ENCODE measurements around the gene ABR.

The ABR gene

DNA sequence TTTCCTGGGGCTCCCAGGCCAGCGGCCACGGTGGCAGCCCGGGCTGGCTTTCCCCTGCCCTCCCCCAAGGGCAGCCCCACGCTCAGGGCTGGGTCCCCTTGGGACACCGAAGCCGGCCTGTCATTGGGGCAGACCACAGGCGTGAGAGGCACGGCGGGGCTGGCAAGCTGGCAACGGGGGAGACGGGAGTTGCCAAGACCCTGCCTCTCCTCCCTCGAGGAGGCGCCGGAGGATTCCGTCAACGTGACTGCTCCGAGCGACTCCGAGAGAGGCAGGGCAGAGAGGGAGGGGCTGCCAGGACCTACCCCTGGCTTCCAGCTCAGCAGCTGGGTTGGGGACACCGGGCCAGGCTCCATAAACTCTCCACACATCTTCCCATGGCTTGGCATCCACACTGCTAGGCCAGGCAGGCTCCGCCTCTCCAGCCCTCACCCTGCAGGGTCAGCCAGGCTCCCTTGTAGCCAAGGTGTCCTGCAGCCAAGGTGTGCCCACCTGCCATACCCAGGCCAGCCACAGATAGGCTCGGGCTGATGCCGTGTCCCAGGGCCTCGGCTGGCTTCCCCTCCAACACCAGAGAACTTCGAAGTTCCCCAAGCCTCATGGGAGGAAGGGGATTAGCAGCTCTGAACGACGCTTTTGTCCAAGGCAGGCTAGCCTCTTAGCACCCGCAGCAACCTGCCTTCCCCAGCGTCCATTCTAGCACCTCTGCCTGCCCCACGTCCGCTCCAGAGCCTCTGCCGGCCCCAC, 157.3 kb downstream of the ABR start:
- no peak for DNase-seq

- no peak for DNase-seq
Measured at GRCh38 chr17:1021147-1021546, 158.6 kb downstream of the ABR start.

DNA sequence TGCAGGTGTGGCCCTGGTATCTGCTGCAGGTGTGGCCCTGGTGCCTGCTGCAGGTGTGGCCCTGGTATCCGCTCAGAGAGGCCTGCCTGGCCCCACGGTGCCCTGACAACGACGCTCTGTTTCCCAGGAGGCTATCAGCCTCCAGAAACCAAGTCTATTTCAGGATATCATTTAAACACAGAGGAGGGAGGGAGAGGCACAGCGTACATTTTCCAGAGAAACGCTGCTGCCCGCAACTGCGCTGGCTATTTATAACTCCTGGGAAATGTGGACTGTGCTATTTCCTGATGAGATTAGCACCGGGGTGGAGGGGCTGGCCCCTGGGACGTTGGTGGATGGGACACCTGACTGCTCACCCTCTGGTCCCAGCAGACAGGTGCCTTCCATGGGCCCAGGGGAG, 160.3 kb downstream of the ABR start:
- no peak for DNase-seq

DNA sequence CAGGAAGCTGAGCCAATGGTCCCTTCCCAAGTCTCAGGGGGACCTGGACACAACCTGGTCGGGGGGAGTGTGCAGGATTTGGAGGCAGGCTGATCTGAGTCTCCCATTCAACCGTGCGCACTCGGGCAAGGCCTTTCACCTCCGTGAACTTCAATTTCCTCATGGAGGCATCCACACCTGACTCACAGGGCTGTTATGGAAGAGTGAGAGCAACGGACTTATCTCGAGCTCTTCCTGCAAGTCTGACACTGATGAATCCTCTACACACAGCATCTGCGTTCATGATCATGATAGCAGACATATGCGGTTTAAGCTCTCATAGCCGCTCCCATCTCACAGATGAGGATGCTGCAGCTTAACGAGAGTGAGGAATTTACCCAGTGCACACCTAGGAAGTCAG, 161.2 kb downstream of the ABR start:
- no peak for DNase-seq

DNA sequence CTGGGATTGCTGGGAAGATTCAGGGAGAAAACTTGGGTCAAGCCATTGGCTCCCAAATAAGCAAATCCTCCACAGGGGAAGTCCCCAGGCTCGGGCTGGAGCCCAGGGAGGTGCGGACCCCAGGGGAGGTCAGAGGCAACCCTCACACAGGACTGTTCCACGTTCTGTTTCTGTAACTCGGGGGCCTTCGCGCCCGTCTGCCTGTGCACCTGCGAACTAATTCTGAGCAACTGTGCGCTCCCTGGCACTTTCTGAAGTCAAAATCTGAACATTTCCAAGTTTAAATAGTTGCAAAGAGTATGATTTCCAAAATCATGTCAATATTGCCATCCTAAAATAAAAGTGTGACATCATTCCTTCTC, 166.1 kb downstream of the ABR start:
- no peak for DNase-seq

- no peak for DNase-seq
Measured at GRCh38 chr17:1012823-1013728, 166.7 kb downstream of the ABR start.

GRCh38 chr17:1011760-1012735, 167.7 kb downstream of the ABR start:
- no peak for DNase-seq

DNA sequence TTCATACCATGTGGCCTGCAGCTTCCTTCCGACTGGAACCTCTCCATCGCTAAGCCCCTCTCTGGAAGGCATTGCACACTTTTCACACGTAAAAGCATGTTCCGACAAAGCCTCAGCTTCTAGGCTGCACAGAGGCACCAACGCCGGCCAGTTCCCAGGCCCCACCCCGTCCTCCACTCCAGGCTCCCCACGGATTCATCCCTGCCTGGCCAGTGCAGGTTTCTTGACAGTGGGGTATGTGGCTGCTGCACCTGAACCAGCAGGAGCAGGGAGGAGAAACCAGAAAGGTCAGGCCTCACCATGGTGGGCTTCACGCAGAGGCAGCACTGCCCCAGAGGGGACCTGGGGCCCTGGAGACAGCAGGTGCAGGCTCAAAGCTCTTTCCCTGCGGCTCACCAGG, 168.6 kb downstream of the ABR start:
- DNase-seq: no peak

GRCh38 chr17:1010586-1010985, 169.2 kb downstream of the ABR start:
- no peak for DNase-seq

DNA sequence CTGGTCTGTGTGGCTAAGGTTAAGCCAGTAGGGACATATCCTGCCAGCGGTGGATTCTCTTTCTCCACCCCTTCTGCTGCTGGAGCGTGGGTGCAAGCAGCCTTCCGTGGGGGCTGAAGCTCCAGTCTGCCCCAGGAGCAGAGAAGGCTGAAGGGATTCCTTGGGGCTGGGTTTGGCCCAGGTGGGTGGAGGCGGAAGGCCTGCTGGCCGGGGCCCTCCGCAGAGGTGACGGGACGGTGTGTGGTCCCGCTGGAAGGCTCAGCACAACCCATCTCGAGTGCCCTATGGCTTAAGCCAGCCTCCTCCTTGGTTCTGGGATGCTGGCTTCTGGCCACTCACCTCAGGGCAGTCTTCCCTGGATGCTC, 169.7 kb downstream of the ABR start:
- DNase-seq: no peak

DNA sequence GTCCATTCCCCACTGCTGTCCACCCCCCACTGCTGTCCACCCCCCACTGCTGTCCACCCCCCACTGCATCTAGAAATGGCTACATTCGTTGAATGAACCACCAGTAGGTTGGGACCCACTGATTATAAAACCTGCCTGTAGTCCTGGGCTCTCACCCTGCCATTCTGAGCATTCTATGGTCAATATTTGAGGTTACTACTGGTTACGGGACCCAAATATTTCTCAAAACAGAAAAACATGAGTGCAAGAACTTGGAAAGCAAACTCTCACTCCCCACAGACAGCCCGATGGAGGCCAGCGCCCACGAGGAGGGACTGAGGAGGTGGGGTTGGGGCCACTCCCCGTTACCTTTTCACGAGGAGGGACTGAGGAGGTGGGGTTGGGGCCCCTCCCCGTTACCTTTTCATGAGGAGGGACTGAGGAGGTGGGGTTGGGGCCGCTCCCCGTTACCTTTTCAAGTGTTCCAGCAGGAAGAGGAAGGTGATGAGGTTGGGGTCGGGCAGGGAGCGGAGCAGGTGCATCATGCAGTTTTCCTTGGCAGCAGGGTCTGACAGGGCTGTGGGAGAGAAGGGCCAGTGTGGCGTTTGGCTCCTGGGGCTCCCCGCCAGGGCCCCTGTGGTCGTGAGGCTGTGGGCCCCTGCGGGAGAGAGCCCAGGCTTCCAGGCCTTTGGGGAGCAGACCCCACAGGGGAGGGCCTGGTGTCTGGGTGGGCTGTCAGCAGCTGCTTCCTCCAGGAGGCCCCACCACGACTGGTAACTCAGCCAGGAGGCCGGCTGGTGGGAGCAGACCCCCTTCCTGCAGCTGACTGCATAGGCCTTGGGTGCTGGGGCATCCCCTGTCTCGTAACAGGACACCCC, 170.3 kb downstream of the ABR start:
- DNase-seq: no peak

- no peak for DNase-seq
Measured at GRCh38 chr17:1008008-1008761, 171.6 kb downstream of the ABR start.

DNA sequence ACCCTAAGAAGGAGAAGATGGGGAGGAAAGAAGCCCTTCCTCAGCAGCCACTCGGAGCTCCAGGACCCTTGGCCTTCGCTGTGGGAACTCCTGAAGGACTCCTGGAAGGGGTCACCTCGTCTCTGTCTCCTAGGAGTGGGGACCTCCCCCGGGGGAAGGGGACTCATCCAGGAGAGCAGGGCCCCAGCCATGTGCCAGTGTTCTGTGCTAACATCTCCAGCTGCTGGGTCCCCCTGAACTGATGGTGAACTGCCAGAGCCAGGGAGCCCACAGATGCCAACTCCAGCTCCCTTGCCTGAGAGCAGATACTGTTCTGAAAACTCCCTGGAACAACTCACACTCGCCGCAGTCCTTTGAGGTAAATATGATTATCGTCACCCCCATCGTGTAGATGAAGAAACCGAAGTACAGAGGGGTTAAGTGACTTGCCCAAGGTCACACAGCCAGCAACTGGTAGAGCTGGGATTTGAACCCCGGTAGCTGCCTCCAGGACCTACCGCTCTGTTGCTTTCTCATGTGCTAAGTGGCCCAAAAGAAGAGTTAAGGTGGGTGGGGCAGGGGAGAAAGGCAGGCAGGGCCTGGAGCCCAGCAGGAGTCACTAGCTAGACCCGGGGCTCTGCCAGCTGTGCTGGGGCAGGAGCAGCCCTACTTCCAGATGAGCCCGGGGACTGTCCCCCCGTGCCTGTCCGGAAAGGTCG, 172.3 kb downstream of the ABR start:
- no peak for DNase-seq

- peak; percentile 3 for DNase-seq
Measured at GRCh38 chr17:1006054-1006453, 173.7 kb downstream of the ABR start.

GRCh38 chr17:1005361-1005946, 174.3 kb downstream of the ABR start:
- DNase-seq: peak; percentile 26

DNA sequence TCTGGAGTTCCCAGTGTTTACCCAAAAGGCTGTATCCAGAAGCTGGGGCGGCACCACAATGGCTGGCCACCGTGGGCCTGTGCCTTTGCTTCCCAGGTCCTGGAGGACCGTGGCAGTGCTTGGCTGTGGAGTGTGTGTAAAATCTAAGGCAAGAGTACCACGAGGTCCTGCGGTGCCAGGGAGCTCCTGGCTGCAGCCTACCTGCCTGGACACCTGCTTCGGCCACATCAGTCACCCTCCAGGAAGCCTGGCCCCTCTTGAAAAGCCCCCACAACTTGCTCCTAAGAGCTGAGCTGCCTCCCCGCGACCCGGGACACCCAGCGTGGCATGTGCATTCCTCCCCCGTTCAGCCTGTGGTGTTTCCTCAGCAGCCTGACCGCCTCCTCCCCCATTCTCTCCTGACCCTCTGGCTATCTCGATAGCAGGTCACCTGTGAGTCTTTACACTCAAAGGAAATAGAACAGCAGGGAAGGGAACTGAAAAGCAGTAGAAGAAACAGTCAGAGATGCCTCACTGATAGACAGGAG, 174.9 kb downstream of the ABR start:
- no peak for DNase-seq

DNA sequence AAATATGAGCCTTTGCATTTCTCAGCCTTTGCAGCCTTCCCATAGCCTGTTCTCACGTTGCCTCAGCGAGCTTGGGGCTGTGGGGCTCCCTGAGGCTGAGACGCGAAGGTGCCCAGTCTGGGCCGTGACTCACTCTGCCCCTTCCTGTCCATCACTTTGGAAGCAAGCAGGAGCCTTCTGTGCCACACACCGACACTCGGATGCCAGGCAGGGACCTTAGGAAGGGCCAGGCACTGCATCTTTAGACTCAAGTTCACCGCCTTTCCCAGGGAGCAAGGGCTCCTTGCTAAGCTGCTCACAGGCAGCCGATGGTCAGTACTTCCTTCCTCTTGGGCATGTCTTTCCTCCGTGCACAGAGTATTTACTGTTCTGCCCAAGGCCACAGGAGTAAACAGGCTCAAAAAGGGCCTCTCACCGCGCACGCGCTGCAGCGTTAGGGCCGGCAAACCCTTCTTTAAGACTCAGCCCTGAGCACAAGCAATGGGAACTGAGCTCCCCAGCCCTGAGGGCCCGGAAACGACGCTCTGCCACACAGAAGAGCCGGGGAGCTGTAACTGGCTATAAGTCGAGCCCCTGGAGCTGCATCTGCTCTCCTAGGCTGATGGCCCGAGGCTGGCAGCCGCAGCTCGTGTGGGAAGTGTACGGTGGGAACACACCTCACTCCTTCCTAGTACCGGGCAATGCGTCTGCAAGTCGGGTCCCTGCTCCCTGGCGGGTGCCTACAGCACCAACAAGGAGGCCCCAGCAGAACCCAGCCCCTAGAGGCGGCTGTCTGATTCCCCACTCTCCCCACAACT, 175.6 kb downstream of the ABR start:
- DNase-seq: no peak

GRCh38 chr17:1003633-1003971, 176.2 kb downstream of the ABR start:
- no peak for DNase-seq

All from DMS153 (cell line).